RWPE1 (cell line): Measurements from ENCODE around the gene CDKN1A.
A peak's percentile ranks its signal among the peaks of the same experiment; 100 is the strongest.

Experiments used
- CTCF ChIA-PET: fragments of 350-600 bp; sonication (Branson Sonifier 250); formaldehyde crosslinking; extraction: SDS; loops from one replicate; lab custom pipeline; 2021; lab: Yijun Ruan, JAX
- POLR2A ChIA-PET: fragments of 400-600 bp; formaldehyde crosslinking; extraction: SDS; loops from one replicate; lab custom pipeline; 2020; ENCODE audit warnings: antibody characterized with exemption; ENCODE audit not compliant: low non-redundant PET; lab: Yijun Ruan, JAX
- DNase-seq: peaks from one replicate; pipeline ENCODE4 v3.0.0; 2012; ENCODE audit warnings: low spot score
- H3K27ac ChIP-seq: fragments of 450-650 bp; 2 replicates; pipeline ENCODE4 v1.5.1; 2017
- TF ChIP-seq, protein P1 (sequence below): fragments of 450-650 bp; conservative IDR thresholded peaks from 2 replicates; pipeline ENCODE4 v1.5.1; 2017; ENCODE audit warnings: low read depth, mild to moderate bottlenecking

CDKN1A gene

GRCh38 chr6:36731622-36732310 is 53.3 kb downstream of the CDKN1A start:
- POLR2A ChIA-PET, result no interaction called here
- TF ChIP-seq, protein P1, sequence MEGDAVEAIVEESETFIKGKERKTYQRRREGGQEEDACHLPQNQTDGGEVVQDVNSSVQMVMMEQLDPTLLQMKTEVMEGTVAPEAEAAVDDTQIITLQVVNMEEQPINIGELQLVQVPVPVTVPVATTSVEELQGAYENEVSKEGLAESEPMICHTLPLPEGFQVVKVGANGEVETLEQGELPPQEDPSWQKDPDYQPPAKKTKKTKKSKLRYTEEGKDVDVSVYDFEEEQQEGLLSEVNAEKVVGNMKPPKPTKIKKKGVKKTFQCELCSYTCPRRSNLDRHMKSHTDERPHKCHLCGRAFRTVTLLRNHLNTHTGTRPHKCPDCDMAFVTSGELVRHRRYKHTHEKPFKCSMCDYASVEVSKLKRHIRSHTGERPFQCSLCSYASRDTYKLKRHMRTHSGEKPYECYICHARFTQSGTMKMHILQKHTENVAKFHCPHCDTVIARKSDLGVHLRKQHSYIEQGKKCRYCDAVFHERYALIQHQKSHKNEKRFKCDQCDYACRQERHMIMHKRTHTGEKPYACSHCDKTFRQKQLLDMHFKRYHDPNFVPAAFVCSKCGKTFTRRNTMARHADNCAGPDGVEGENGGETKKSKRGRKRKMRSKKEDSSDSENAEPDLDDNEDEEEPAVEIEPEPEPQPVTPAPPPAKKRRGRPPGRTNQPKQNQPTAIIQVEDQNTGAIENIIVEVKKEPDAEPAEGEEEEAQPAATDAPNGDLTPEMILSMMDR, result no peak
- CTCF ChIA-PET, result no interaction called here
- H3K27ac ChIP-seq, result no peak overlapping the region
- DNase-seq, result no peak

DNA sequence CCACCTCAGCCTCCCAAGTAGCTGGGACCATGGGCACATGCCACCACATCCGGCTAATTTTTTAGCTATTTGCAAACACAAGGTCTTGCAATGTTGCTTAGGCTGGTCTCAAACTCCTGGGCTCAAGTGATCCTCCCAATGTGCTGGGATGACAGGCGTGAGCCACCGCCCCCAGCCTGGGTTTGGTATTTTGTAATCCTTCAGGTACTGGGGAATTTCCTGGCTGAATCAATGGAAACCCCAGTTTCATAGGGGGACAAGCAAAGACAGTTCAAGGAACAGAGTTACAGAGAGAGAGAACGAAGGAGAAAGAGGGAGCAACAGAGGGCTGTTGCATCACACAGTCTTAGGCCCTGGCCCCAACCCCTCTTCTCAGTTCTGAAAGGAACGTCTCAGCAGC is 54.8 kb downstream of the CDKN1A start:
- DNase-seq, result no peak
- POLR2A ChIA-PET, result no interaction called here
- CTCF ChIA-PET, result interaction anchor here (0.7 kb wide), 1 partner anchor 19 kb away, joined by 3 read pairs; no protein-coding TSS in a partner anchor
- H3K27ac ChIP-seq, result no peak overlapping the region
- TF ChIP-seq, protein P1, result no peak

DNA sequence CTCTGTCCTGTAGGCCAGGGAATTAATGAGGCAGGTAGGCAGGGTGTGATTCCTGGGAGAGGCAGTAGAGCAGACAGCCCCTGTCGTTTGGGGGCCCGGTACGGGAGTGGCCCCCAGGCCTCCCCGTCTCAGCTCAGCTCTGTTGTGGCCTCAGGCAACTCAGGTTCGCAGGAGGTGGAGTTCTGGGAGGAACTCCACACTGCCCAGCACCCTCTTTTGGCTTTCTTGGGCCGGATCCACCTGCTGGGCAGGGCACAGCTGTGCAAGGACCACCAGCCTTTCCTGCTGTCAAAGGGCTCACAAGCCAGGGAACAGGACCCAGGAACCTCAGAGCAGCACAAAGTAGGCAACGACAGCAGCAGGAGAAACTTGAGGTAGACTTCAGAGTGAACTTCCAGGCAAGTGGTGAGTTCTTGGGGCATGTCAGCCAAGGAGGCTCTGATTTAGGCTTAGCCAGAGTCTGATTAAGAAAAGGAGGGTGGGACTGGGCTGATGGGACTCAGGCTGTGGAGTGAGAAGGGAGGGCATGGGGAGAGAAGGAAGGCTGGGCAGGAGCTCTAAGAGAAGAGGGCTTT is 56.1 kb downstream of the CDKN1A start:
- TF ChIP-seq, protein P1, result no peak
- ChIA-PET POLR2A (no interaction called here), CTCF (interaction anchor here (0.5 to 1.4 kb wide), 2 partner anchors 25 to 33 kb away, joined by 3 to 5 read pairs; no protein-coding TSS in a partner anchor)
- no peak for DNase-seq
- peak overlapping the region; percentile 76 for H3K27ac ChIP-seq

DNA sequence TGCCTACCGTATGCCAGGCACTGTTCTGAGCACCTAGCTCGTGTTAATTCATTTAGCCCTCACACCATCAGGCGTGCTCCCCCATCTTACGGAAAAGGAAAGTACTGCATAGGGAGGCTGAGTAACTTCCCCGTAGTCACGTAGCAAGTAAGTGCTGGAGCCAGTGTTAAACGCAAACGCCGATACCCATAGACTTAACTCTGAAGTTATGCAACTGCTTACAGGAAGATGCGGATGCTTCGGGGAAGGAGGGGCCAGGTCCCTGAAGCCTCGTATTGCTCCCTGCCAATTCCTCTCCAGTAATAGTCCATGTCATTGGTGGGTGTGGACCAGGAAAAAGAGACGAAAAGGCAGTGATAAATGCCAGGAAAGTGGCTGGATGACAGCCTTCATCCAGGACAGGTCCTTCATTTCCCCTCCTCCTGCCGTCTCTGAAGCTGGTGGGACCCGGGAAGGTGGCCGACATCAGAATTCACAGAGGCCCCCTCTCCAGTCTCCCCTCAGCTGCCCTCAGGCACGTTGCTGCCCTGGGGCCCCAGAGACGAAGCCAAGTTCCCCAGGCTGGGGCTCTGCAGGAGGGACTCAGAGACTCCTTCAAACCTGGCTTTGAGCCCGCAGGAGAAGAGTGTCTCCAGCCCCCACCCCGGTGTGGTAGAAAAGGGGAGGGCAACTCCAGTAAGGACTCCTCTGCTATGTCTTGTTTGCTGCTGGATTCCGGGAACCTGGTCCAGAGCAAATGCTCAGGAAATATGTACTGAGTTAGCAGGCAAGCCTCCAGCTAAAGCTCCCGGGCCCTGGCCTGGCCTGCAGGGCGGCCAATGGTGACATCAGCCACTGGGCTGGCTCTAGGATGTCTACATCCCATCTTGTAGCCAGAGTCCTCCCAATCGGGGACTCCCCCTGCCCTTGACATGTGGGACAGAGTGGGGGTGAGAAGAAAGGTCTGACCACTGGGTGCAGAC is 56.9 kb downstream of the CDKN1A start:
- ChIA-PET POLR2A (no interaction called here), CTCF (interaction anchor here (0.5 to 1.4 kb wide), 3 partner anchors 24 to 155 kb away, joined by 3 to 5 read pairs (median 3); no protein-coding TSS in a partner anchor)
- no peak for DNase-seq
- H3K27ac ChIP-seq, result peak overlapping the region; percentile 76
- TF ChIP-seq, protein P1, result no peak
